GM18507 (cell line): ENCODE measurements around the gene GDF2.

Experiments used
- DNase-seq: peaks from one replicate; pipeline ENCODE4 v3.0.0; 2011; ENCODE audit warnings: low read depth; ENCODE audit not compliant: insufficient read length; ENCODE audit errors: extremely low spot score
- FAIRE-seq: peaks from 2 replicates; lab custom pipeline; 2011; peaks lifted over from hg19 to GRCh38; lab: Jason Lieb, UNC

The GDF2 gene

GRCh38 chr10:47348138-47348651 lies 25.9 kb downstream of the GDF2 start, which contains the start of gene RBP3:
TSS of gene RBP3 (plus strand) at chr10:47348363. CDS start at chr10:47348485, 122 bp downstream.
- no peak for FAIRE-seq

GRCh38 chr10:47348661-47349470 lies 26.6 kb downstream of the GDF2 start:
- FAIRE-seq (no peak), DNase-seq (no peak)

More at GRCh38 chr10:47348138-47348651, 25.9 kb downstream of the GDF2 start, which contains the start of gene RBP3:
- DNase-seq = no peak

GRCh38 chr10:47349516-47349915 lies 27.3 kb downstream of the GDF2 start:
- DNase-seq (no peak), FAIRE-seq (no peak)

GRCh38 chr10:47349941-47350371 lies 27.7 kb downstream of the GDF2 start:
- FAIRE-seq (no peak), DNase-seq (no peak)

- DNase-seq (no peak), FAIRE-seq (no peak)
Measured at GRCh38 chr10:47350671-47351640, 28.7 kb downstream of the GDF2 start.

- DNase-seq (no peak), FAIRE-seq (no peak)
Measured at GRCh38 chr10:47351899-47352815, 29.9 kb downstream of the GDF2 start.

- no peak for FAIRE-seq
- no peak for DNase-seq
Measured at GRCh38 chr10:47353351-47353750, 31.1 kb downstream of the GDF2 start.

GRCh38 chr10:47354165-47354564 lies 31.9 kb downstream of the GDF2 start:
- DNase-seq (no peak), FAIRE-seq (no peak)

- FAIRE-seq (no peak), DNase-seq (no peak)
Measured at GRCh38 chr10:47354900-47355299, 32.6 kb downstream of the GDF2 start.

- no peak for DNase-seq
- FAIRE-seq = no peak
Measured at GRCh38 chr10:47356708-47357107, 34.5 kb downstream of the GDF2 start.

- FAIRE-seq (no peak), DNase-seq (no peak)
Measured at GRCh38 chr10:47357131-47357582, 34.9 kb downstream of the GDF2 start.

- FAIRE-seq (no peak), DNase-seq (no peak)
Measured at GRCh38 chr10:47357911-47358310, 35.7 kb downstream of the GDF2 start.

GRCh38 chr10:47358457-47358856 lies 36.2 kb downstream of the GDF2 start:
- FAIRE-seq = no peak

GRCh38 chr10:47359101-47359500 lies 36.8 kb downstream of the GDF2 start:
- DNase-seq = no peak
- no peak for FAIRE-seq

More at GRCh38 chr10:47358457-47358856, 36.2 kb downstream of the GDF2 start:
- no peak for DNase-seq

- FAIRE-seq (no peak), DNase-seq (no peak)
Measured at GRCh38 chr10:47359626-47360418, 37.6 kb downstream of the GDF2 start.

- FAIRE-seq = no peak
- no peak for DNase-seq
Measured at GRCh38 chr10:47360419-47361040, 38.3 kb downstream of the GDF2 start.

- FAIRE-seq = no peak
Measured at GRCh38 chr10:47361293-47361692, 39.0 kb downstream of the GDF2 start.

GRCh38 chr10:47362199-47362598 lies 39.9 kb downstream of the GDF2 start:
- no peak for FAIRE-seq
- no peak for DNase-seq

More at GRCh38 chr10:47361293-47361692, 39.0 kb downstream of the GDF2 start:
- DNase-seq = no peak
